ENCODE measurements around the gene TEC.

GRCh38 chr4:48223633-48224295, 45.9 kb downstream of the TEC start:
- TF ChIP-seq TCF7L2 (IDR thresholded peaks at IDR 0.05; ENCODE audit: low read depth, low read length) (no peak), CTCF (IDR thresholded peaks at IDR 0.05 in 2 of 3, conservative IDR thresholded peaks at IDR 0.05 in 1 of 3; ENCODE audit: insufficient read depth in 2 of 3, low read depth in 1 of 3, low read length in 3 of 3) (no peak), POLR2AphosphoS5 (IDR thresholded peaks at IDR 0.05; ENCODE audit: control insufficient read depth, insufficient read depth, low read depth, low read length) (no peak), PURB (CRISPR knock-in tag; IDR thresholded peaks at IDR 0.05; ENCODE audit: low read depth) (no peak), RAD21 (CRISPR knock-in tag; conservative IDR thresholded peaks at IDR 0.05 in 1 of 2, IDR thresholded peaks at IDR 0.05 in 1 of 2) (no peak), FOXK1 (CRISPR knock-in tag; IDR thresholded peaks at IDR 0.05; ENCODE audit: borderline replicate concordance) (no peak), MYNN (IDR thresholded peaks at IDR 0.05) (no peak), MYNN (CRISPR knock-in tag; IDR thresholded peaks at IDR 0.05) (no peak), AFF4 (CRISPR knock-in tag; IDR thresholded peaks at IDR 0.05) (no peak), SIN3A (IDR thresholded peaks at IDR 0.05; ENCODE audit: borderline replicate concordance in 2 of 2, control insufficient read depth in 1 of 2, low read depth in 2 of 2, low read length in 2 of 2) (no peak), THRA (IDR thresholded peaks at IDR 0.05) (no peak), USF2 (CRISPR knock-in tag; IDR thresholded peaks at IDR 0.05) (no peak), ARNT (IDR thresholded peaks at IDR 0.05) (no peak), ZBTB12 (CRISPR knock-in tag; IDR thresholded peaks at IDR 0.05) (no peak), MAX (CRISPR knock-in tag; IDR thresholded peaks at IDR 0.05) (no peak)

Measured in K562 (cell line).